Fibroblast of lung (primary cell): ENCODE data around the gene ARGLU1.

Source experiments
- EZH2 ChIP-seq: IDR thresholded peaks from 2 replicates; pipeline ENCODE4 v1.5.1; 2012; ENCODE audit warnings: low read length, control low read depth, mild to moderate bottlenecking; ENCODE audit errors: missing control alignments
- TF ChIP-seq, protein P1 (sequence below), 2 donors: IDR thresholded peaks in 1 of 2; conservative IDR thresholded peaks in 1 of 2; 1 replicate in 1 of 2; 2 replicates in 1 of 2; pipeline ENCODE4 v1.5.1; 2011 to 2012; ENCODE audit warnings: low read length in 2 of 2, control low read depth in 1 of 2, inconsistent platforms in 1 of 2, low read depth in 1 of 2, mild to moderate bottlenecking in 1 of 2

DNA sequence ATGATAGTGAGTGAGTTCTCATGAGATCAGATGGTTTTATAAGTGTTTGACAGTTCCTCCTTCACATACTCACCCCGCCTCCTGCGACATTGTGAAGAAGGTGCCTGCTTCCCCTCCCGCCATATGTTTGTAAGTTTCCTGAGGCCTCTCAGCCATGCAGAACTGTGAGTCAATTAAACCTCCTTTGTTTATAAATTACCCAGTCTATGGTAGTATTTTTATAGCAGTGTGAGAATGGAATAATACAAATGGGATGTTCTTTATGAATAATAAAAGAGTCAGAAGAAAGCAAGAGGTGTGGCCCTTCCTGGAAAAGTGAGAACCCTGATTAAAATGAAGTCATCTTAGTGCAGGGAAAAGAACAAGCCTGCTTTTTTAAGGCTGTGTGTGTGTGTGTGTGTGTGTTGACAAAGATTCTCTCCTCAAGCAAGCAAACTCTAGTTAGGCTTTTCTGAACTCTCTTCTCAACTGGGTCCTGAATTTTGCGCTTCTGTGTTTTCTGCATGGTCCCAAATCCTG, 18.8 kb upstream of the ARGLU1 start:
- TF ChIP-seq, protein P1, sequence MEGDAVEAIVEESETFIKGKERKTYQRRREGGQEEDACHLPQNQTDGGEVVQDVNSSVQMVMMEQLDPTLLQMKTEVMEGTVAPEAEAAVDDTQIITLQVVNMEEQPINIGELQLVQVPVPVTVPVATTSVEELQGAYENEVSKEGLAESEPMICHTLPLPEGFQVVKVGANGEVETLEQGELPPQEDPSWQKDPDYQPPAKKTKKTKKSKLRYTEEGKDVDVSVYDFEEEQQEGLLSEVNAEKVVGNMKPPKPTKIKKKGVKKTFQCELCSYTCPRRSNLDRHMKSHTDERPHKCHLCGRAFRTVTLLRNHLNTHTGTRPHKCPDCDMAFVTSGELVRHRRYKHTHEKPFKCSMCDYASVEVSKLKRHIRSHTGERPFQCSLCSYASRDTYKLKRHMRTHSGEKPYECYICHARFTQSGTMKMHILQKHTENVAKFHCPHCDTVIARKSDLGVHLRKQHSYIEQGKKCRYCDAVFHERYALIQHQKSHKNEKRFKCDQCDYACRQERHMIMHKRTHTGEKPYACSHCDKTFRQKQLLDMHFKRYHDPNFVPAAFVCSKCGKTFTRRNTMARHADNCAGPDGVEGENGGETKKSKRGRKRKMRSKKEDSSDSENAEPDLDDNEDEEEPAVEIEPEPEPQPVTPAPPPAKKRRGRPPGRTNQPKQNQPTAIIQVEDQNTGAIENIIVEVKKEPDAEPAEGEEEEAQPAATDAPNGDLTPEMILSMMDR (conservative IDR thresholded peaks at IDR 0.05 in 1 of 2, IDR thresholded peaks at IDR 0.05 in 1 of 2; ENCODE audit: low read depth in 1 of 2, low read length in 2 of 2), result no peak
- TF ChIP-seq EZH2, result no peak
